NCI-H510A treated with DMSO at 0.1 percent for 48 hours (cell line): ENCODE data around the gene MAGEA4.
"Not testable (repeated sequence)": the region's sequence is repeated elsewhere in the genome, so short reads cannot be mapped to it uniquely, and the experiment has no call there.

Source experiments
- DNase-seq: peaks from one replicate; lab custom pipeline; 2025; lab: John Stamatoyannopoulos, UW

The MAGEA4 gene, protein sequence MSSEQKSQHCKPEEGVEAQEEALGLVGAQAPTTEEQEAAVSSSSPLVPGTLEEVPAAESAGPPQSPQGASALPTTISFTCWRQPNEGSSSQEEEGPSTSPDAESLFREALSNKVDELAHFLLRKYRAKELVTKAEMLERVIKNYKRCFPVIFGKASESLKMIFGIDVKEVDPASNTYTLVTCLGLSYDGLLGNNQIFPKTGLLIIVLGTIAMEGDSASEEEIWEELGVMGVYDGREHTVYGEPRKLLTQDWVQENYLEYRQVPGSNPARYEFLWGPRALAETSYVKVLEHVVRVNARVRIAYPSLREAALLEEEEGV

GRCh38 chrX:151912780-151913179 lies at the start of gene MAGEA4:
Gene MAGEA4, plus strand, starts transcription at chrX:151912889. Its CDS starts 10,776 bp downstream, at chrX:151923665.
- DNase-seq = no peak

DNA sequence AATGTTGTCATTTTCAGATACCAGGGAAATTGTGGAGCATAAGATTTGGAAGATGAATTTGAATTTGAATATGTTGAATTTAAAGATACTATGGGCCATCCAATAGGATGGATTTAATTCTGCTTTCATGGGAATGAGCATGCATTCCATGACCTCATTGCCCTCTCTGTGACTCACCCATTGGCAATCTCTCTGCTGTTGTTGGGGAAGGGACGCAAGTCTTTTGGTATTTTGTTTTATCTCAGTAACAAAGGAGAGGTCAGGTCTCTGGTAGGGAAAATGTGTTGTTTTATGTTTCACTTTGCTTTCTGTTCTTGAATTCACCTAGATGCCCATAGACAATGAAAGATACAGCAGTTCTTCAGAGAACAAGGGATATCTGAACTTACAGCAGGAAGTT lies 42.1 kb upstream of the MAGEA4 start:
- DNase-seq = no peak

DNA sequence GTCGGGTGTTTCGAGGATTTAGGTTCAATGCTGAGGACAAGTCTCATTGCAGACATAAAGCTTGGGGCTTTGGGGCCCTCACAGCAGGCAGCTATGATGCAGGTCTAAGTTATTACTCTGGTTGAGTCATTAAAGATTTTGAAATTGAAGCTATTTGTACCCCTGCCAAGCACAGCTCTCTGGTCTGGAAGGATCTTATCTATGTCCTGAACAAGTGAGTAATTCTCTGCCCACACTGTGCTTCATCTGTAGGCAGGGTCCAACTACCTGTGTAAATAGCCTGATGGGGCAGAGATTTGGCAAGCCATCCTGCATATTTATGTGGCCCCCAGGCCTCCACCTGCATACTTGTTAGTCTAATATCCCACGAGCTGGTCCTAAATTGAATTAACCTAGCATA lies 41.4 kb upstream of the MAGEA4 start:
- DNase-seq = no peak

GRCh38 chrX:151873096-151873495 lies 39.6 kb upstream of the MAGEA4 start:
- no peak for DNase-seq

DNA sequence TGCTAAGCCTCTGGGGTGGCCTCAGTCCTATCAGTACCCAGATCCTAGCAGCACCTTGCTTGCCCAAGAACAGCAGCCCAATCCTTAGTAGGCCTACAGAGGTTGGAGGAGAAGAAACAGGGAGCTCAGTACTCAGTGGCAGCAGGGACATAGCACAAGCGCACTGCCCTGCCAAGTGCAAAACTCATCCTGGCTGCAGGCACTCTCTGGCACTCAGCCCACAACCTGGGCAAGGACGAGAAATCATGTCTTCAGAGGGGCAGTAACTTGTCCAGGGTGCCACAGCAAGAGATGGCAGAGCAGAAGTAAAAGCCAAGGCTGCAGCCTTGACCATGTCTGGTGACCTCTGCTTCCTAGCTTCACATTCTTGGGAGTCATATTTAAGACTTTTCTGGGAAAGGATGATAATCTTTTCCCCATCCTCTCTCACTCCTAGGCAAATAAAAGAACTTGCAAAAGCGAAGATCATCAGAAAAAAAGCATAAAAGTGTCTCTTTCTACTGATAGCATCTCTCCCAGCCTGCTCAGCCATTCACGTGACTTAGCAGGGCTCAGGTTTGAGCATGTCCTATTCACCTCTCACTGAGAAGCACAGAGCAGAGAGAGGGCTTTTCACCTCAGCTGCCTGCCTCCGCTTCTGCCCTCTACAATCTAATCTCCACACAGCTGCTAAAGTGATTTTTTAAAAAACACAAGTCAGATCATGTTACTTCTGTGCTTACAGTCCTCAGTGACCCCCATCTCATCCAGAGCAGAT lies 37.2 kb upstream of the MAGEA4 start:
- no peak for DNase-seq

DNA sequence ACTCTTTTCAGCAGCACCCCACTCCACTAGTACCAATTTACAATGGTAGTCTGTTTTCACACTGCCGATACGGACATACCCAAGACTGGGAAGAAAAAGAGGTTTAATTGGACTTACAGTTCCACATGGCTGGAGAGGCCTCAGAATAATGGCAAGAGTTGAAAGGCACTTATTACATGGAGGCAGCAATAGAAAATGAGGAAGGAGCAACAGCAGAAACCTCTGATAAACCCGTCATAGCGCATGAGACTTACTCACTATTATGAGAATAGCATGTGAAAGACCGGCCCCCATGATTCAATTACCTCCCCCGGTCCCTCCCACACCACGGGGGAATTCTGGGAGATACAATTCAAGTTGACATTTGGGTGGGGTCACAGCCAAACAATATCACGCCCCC lies 34.1 kb upstream of the MAGEA4 start:
- no peak for DNase-seq

DNA sequence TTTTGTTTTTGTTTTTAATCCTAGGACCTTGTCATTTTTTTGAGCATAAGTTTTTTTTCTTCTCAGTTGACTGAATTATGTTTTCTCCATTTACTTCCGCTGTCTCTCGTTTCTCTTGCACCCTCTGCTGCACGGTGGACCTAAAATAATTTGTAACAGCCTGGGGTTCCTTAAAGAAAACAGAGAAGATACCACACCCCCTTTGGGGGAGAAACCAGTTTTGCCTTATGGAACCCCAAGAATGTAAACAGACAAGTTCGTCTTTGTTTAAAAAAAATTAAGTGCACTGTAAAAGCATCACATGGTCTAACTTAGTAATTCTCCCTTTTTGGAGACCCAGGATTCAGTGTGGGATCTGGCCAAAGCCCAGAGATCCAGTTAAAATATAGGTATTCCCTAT lies 32.8 kb upstream of the MAGEA4 start:
- DNase-seq = no peak

DNA sequence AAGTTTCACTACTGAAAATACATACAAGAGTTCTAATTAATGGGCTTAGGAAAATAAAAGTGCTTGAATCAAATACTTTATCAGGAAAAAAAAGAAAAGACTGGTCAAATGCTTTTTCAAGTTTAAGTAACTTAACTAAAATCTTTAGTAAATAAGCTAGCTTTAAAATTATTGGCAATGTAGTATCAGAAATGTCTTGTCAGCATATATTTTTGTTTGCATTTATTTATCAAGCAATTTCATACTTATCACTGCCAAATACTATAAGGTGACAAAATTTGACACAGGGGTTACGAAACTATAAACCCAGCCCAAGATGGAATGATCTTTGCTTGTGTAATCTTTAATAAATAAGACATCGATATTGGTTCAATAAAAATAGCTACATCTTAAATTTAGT lies 31.8 kb upstream of the MAGEA4 start:
- no peak for DNase-seq

DNA sequence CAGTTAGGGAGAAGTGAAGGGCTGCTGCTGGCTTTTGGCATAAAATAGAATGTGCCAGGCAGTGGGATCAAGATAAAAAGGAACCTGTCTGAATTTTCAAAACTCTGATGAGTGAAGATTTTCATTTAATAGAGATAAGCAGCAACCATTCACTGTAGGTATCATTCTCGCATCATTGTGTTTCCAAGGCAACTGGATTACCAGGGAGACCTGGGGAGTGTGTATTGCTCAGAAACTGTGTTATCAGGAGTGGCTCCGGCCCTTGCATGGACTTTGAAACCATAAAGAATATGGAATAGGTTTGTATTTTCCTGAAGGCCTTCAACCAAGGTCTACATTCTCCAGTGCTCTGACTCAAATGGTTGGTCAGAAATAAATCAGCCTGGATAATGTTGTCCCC lies 23.3 kb upstream of the MAGEA4 start:
- no peak for DNase-seq

- DNase-seq = no peak
Measured at GRCh38 chrX:151896734-151897474, 15.8 kb upstream of the MAGEA4 start.

- DNase-seq = no peak
Measured at GRCh38 chrX:151899622-151900021, 13.1 kb upstream of the MAGEA4 start.

DNA sequence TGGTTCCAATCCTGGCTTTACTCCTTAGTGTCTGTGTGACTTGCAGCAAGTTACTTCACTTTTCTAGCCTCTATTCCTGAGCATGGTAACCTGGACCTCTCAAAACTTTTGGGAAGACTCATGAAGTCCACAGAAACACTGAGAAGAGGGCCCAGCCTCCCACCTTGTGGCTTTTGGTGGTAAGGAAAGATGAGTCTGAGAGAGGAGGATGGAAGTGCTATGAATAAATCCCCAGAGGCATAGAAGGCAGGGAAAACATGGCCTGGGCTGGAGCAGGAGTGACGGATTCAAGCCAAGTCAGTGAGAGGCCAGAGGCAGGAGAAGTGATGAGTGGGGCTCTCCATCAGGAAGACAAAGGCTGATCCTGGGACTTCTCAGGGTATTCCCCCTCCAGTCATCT lies 10.9 kb upstream of the MAGEA4 start:
- DNase-seq = no peak

DNA sequence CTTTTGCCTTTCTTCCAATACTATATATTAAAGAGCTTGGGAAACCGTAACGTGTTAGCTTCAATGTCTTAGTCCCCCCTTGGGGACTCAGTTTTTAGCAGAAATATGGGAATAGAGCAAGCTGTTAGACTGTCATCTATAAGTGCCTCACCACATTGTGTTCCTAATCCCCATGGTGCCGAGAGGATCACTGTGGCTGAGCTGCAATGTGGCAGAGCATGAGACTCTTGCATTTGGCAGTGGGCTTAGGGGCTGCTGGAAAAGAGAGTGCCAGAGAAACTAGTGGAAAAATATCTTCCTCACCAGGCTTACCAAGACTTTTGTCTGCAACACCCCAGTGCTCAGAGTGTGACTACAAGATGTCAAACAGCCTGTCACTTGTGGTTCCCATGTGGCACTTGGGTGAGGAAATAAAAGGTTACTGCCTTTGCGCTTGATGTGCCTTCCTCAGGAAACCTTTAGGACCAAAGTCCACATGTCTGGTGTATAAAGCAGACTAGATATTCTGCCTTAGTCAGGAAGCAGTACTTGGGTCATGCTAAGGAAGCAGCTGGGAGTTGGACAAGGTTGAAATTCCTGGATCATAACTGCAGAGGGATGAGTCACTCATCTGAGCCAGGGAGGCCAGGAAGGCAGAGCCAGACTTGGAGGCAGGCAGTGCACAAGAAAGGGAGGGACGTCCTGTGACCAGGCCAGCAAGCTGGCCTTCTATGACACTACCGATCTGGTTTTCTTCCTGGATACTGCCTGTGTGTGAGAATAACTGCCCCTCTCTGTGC lies 9.7 kb upstream of the MAGEA4 start:
- DNase-seq = no peak

- no peak for DNase-seq
Measured at GRCh38 chrX:151904989-151905388, 7.7 kb upstream of the MAGEA4 start.

DNA sequence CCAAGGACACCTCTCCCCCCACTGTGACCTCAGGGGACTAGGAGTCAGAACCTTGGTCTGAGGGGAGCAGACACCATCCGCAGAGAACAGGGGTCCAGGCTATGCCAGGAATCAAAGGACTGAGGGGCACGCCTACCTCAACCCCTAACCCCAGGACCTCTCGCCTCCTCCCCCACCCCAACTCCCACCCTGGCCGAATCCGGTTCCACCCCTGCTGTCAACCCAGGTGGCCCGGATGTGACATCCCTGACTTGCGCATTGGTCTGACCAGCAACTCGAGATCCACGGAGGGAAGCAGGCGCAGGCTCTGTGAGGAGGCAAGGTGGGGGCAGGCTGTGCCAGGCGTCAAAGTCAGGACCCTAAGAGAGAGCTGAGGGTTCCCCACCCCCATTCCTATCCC lies 468 bp upstream of the MAGEA4 start:
- no peak for DNase-seq

DNA sequence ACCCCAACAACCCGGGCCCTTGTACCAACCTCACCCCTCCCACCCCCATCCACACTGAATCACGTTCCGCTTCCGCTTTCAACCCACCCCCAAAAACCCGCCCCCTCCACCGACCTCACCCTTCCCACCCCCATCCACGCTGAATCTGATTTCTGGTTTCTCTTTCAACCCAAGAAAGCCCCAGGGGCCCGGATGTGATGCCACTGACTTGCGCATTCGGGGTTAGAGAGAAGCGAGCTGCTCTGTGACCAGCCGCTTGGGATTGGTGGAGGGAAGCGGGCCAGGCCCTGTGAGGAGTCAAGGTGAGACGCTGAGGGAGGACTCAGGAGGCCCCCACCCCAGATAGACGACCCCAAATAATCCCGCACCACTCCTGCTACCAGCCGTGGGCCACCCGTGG lies 6.0 kb downstream of the MAGEA4 start:
- DNase-seq = not testable (repeated sequence)

DNA sequence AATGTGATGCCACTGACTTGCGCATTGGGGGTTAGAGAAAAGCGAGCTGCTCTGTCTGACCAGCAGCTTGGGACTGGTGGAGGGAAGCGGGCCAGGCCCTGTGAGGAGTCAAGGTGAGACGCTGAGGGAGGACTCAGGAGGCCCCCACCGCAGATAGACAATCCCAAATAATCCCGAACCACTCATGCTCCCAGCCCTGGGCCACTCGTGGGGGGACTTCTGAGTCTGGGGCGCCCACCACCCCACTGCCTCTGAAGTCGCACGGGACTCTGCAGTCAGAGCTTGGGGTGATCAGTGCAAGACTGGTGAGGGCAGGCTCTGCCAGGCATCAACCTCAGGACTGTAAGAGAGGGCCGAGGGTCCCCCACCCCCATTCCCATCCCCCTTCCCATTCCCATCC lies 6.9 kb downstream of the MAGEA4 start:
- no peak for DNase-seq

DNA sequence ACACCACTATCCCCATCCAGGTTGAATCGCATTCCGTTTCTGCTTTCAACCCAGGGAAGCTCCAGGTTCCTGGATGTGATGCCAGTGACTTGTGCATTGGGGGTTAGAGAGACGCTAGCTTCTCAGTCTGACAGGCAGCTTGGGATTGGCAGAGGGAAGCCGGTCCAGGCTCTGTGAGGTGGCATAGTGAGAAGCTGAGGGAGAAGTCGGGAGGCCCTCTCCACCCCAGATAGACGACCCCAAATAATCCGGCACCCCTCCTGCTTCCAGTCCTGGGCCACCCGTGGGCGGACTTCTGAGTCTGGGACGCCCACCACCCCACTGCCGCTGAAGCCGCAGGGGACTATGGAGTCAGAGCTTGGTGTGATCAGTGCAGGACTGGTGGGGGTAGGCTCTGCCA lies 7.4 kb downstream of the MAGEA4 start:
- no peak for DNase-seq

DNA sequence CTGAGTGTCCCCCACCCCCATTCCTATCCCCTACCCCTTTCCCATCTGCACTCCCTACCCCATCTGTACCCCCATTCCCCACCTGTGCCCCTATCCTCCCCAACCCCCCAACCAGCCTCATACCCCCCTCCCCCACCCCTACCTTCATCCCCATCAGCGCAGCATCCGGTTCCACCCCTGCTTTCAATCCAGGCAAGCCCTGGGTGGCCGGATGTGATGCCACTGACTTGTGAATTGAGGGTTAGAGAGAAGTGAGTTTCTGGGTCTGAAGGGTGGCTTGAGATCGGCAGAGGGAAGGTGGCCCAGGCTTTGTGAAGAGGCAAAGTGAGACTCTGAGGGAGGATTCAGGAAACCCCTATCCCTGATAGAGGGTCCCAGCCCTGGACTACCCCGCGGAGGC lies 7.8 kb downstream of the MAGEA4 start:
- no peak for DNase-seq

DNA sequence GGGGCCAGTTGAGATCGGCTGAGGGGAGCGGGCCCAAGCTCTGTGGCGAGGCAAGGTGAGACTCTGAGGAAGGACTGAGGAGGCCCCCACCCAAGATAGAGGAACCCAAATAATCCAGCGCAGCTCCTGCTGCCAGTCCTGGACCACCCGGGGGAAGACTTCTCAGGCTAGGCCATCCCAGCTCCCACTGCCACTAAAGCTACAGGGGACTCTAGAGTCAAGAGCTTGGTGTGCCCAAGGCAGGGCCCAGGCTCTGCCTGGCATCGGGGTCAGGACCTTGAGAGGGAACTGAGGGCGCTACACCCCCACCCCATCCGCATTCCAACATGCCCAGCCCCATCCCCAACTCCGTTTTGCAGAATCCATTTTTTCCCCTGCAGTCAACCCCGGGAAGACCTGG lies 8.6 kb downstream of the MAGEA4 start:
- DNase-seq = no peak

- no peak for DNase-seq
Measured at GRCh38 chrX:151921866-151922265, 9.2 kb downstream of the MAGEA4 start.

GRCh38 chrX:151922692-151923091 lies 10.0 kb downstream of the MAGEA4 start:
- DNase-seq = no peak
